NCI-H345 (cell line): ENCODE measurements around the gene EVC.
"Not testable (repeated sequence)": the region's sequence is repeated elsewhere in the genome, so short reads cannot be mapped to it uniquely, and the experiment has no call there.

Source experiments
- DNase-seq: peaks from one replicate; lab custom pipeline; 2025; lab: John Stamatoyannopoulos, UW

The EVC gene

GRCh38 chr4:5843573-5844530 is 132.9 kb downstream of the EVC start:
- DNase-seq = no peak

GRCh38 chr4:5845035-5845905 is 134.3 kb downstream of the EVC start:
- no peak for DNase-seq

- no peak for DNase-seq
Measured at GRCh38 chr4:5851637-5852301, 140.8 kb downstream of the EVC start.

GRCh38 chr4:5852523-5853202 is 141.7 kb downstream of the EVC start:
- no peak for DNase-seq

- DNase-seq = no peak
Measured at GRCh38 chr4:5854929-5855328, 143.9 kb downstream of the EVC start.

- not testable (repeated sequence) for DNase-seq
Measured at GRCh38 chr4:5856362-5856761, 145.4 kb downstream of the EVC start.

GRCh38 chr4:5857199-5857598 is 146.2 kb downstream of the EVC start:
- no peak for DNase-seq

- no peak for DNase-seq
Measured at GRCh38 chr4:5858020-5858769, 147.2 kb downstream of the EVC start.

GRCh38 chr4:5863461-5864113 is 152.6 kb downstream of the EVC start:
- DNase-seq = no peak
